NB4 (cell line): ENCODE measurements around the gene SIX2.

Source experiments
- CTCF ChIP-seq: IDR thresholded peaks from one replicate; pipeline ENCODE4 v1.5.1; 2012; ENCODE audit warnings: low read depth, low read length
- POLR2A ChIP-seq: IDR thresholded peaks from 2 replicates; pipeline ENCODE4 v1.6.1; 2011; ENCODE audit warnings: mild to moderate bottlenecking; ENCODE audit not compliant: insufficient read length; ENCODE audit errors: extremely low read depth

GRCh38 chr2:44974064-44974715, 35.1 kb downstream of the SIX2 start:
- TF ChIP-seq CTCF (peak; percentile 87), POLR2A (no peak)
